GM12878 (cell line): ENCODE data around the gene OLR1. TPM values are rescaled to one million over a fixed set of nuclear protein-coding genes. Genes with fewer than 3 reads are reported as not detected.

Source experiments
- E2F8 ChIP-seq: fragments of 450-650 bp; IDR thresholded peaks from 2 replicates; pipeline ENCODE4 v1.6.1; 2018; ENCODE audit warnings: mild to moderate bottlenecking, low read depth, moderate library complexity; ENCODE audit not compliant: partially characterized antibody
- EZH2 ChIP-seq: IDR thresholded peaks from 2 replicates; pipeline ENCODE4 v1.6.1; 2012; ENCODE audit warnings: low read depth, mild to moderate bottlenecking, control low read depth, inconsistent platforms, low read length, borderline replicate concordance; ENCODE audit not compliant: control insufficient read depth
- FOS ChIP-seq: IDR thresholded peaks from 3 replicates; pipeline ENCODE4 v1.6.1; 2011; ENCODE audit warnings: borderline replicate concordance; ENCODE audit not compliant: insufficient read length; ENCODE audit errors: extremely low read depth
- RUNX3 ChIP-seq: IDR thresholded peaks from 2 replicates; pipeline ENCODE4 v1.6.1; 2012; ENCODE audit warnings: low read length, inconsistent platforms
- SREBF1 ChIP-seq: IDR thresholded peaks from 2 replicates; pipeline ENCODE4 v1.6.1; 2012; ENCODE audit warnings: mild to moderate bottlenecking, low read length
- TAF1 ChIP-seq: IDR thresholded peaks from 2 replicates; pipeline ENCODE4 v1.6.1; 2011; ENCODE audit warnings: mild to moderate bottlenecking, low read depth, low read length, borderline replicate concordance
- TCF7 ChIP-seq: IDR thresholded peaks from 2 replicates; pipeline ENCODE4 v1.6.1; 2014; ENCODE audit warnings: antibody characterized with exemption, borderline replicate concordance
- YY1 ChIP-seq: IDR thresholded peaks from 2 replicates; pipeline ENCODE4 v1.6.1; 2011; ENCODE audit warnings: low read depth, mild to moderate bottlenecking, low read length
- ZNF207 ChIP-seq: fragments of 450-650 bp; IDR thresholded peaks from 2 replicates; pipeline ENCODE4 v1.6.1; 2014; ENCODE audit warnings: antibody characterized with exemption, mild to moderate bottlenecking, borderline replicate concordance
- polyA plus RNA-seq, 11 experiments: library from polyadenylated mRNA; depleted of rRNA in 4 of 11; unstranded in 6 of 11; stranded (reverse) in 5 of 11; fragments of >200 nt; fragmentation: Nextera tagmentation in 4 of 11; fragmentation: Illumina TruSeq in 1 of 11; extraction: Ambion mirVana in 4 of 11; extraction: Trizol in 1 of 11; gene quantifications; 1 replicate in 1 of 11; 2 replicates in 10 of 11; pipeline versions ENCODE4 v1.2.1 to v1.2.3, GENCODE V29; 2011 to 2016; ENCODE audit warnings: inconsistent platforms in 2 of 11, missing spikeins in 2 of 11, low read depth in 1 of 11
- total RNA-seq, 4 experiments: library from RNA; depleted of rRNA in 3 of 4; stranded (reverse); fragments of >200 nt in 3 of 4; fragmentation: Illumina TruSeq in 1 of 4; extraction: Trizol in 1 of 4; gene quantifications; 2 replicates each; pipeline versions ENCODE4 v1.2.1 to v1.2.3, GENCODE V29; 2013 to 2021
- TF ChIP-seq, protein P1 (sequence below): fragments of 150-350 bp; IDR thresholded peaks from 2 replicates; pipeline ENCODE4 v1.6.1; 2014; ENCODE audit warnings: mild to moderate bottlenecking, low read depth, low read length

The OLR1 gene
- total and polyA plus RNA-seq, 10 of the 15 experiments (the other 5 are each of a cell fraction or from before 2014, with no cell fraction given), result 0.08 TPM; not detected in 9

DNA sequence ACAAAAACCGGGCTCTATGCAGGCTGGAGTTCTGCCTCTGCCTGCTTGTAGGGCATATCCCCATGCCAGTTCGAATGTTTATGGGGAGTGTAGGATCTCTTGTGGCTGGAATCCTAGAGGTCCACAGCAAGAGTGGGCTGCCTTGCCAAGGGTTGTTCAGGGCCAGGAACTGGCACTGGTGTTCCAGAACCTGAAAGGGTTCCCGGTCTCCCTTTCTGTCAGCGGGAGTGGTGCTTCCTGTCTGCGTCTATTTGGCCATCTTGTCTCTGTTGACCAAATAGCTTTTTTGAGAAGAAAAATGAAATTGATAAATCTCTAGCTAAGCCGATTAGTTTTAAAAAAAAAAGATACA lies 17.8 kb downstream of the OLR1 start (continued):
- TF ChIP-seq, protein P1, sequence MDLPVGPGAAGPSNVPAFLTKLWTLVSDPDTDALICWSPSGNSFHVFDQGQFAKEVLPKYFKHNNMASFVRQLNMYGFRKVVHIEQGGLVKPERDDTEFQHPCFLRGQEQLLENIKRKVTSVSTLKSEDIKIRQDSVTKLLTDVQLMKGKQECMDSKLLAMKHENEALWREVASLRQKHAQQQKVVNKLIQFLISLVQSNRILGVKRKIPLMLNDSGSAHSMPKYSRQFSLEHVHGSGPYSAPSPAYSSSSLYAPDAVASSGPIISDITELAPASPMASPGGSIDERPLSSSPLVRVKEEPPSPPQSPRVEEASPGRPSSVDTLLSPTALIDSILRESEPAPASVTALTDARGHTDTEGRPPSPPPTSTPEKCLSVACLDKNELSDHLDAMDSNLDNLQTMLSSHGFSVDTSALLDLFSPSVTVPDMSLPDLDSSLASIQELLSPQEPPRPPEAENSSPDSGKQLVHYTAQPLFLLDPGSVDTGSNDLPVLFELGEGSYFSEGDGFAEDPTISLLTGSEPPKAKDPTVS, result no peak
- TF ChIP-seq ZNF207, result no peak
- TF ChIP-seq RUNX3, result no peak
- TF ChIP-seq FOS, result no peak
- no peak for TF ChIP-seq E2F8
- no peak for TF ChIP-seq EZH2
- TF ChIP-seq TCF7, result no peak
- TF ChIP-seq YY1, result no peak
- TF ChIP-seq TAF1, result no peak
- TF ChIP-seq SREBF1, result no peak
